22Rv1 (cell line): ENCODE results near the gene ZNRF1.

Experiments
- ZFX ChIP-seq: fragments of 450-650 bp; IDR thresholded peaks from 2 replicates; pipeline ENCODE4 v1.6.1; 2017; ENCODE audit warnings: antibody characterized with exemption, borderline replicate concordance
- TF ChIP-seq, protein P1 (sequence below): fragments of 450-650 bp; IDR thresholded peaks from 2 replicates; pipeline ENCODE4 v1.5.1; 2017; ENCODE audit warnings: mild to moderate bottlenecking

DNA sequence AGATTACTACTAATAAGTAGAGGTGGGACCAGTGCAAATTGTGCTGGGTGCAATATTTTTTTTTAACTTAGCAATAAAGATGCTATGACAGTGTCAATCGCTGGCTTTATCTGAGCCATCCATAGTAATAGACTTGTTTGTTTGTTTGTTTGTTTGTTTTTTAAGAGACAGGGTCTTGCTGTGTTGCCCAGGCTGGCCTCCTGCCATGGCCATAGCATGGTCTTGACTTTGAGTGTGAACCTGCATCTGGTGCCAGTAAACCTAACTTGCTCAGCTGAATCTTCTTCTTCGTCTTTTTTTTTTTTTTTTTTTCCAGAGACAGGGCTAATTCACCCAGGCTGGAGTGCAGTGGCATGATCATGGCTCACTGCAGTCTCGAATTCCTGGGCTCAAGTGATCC is 46.6 kb downstream of the ZNRF1 start:
- TF ChIP-seq, protein P1, sequence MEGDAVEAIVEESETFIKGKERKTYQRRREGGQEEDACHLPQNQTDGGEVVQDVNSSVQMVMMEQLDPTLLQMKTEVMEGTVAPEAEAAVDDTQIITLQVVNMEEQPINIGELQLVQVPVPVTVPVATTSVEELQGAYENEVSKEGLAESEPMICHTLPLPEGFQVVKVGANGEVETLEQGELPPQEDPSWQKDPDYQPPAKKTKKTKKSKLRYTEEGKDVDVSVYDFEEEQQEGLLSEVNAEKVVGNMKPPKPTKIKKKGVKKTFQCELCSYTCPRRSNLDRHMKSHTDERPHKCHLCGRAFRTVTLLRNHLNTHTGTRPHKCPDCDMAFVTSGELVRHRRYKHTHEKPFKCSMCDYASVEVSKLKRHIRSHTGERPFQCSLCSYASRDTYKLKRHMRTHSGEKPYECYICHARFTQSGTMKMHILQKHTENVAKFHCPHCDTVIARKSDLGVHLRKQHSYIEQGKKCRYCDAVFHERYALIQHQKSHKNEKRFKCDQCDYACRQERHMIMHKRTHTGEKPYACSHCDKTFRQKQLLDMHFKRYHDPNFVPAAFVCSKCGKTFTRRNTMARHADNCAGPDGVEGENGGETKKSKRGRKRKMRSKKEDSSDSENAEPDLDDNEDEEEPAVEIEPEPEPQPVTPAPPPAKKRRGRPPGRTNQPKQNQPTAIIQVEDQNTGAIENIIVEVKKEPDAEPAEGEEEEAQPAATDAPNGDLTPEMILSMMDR: no peak
- TF ChIP-seq ZFX: no peak
